Activated CD8-positive, alpha-beta memory T cell treated with anti-CD3 and anti-CD28 coated beads for 48 hours (primary cell): ENCODE measurements around the gene PTPN21.
"Not testable (repeated sequence)": the region's sequence is repeated elsewhere in the genome, so short reads cannot be mapped to it uniquely, and the experiment has no call there.

Source experiments
- DNase-seq, 3 experiments: peaks; one replicate each; pipeline ENCODE4 v3.0.0-alpha.2; 2020; ENCODE audit warnings: low read depth in 2 of 3, low spot score in 2 of 3

The PTPN21 gene

GRCh38 chr14:88552876-88553275 lies 1.9 kb downstream of the PTPN21 start:
- DNase-seq, result no peak

- DNase-seq, result no peak
These were observed 2.8 kb downstream of the PTPN21 start for GRCh38 chr14:88551980-88552431.

GRCh38 chr14:88551094-88551870 lies 3.5 kb downstream of the PTPN21 start:
- DNase-seq, result peak in 1 of 3 experiments; percentile 44

GRCh38 chr14:88550078-88550477 lies 4.7 kb downstream of the PTPN21 start:
- no peak for DNase-seq

GRCh38 chr14:88547386-88547780 lies 7.4 kb downstream of the PTPN21 start:
- no peak for DNase-seq

- DNase-seq, result no peak
These were observed 8.0 kb downstream of the PTPN21 start for GRCh38 chr14:88546621-88547385.

- no peak for DNase-seq
These were observed 9.6 kb downstream of the PTPN21 start for GRCh38 chr14:88545256-88545655.

- no peak for DNase-seq
These were observed 11.7 kb downstream of the PTPN21 start for GRCh38 chr14:88542857-88543795.

- DNase-seq, result no peak
These were observed 13.5 kb downstream of the PTPN21 start for GRCh38 chr14:88541324-88541723.

- DNase-seq, result no peak
These were observed 19.0 kb downstream of the PTPN21 start for GRCh38 chr14:88535813-88536212.

- no peak for DNase-seq
These were observed 19.7 kb downstream of the PTPN21 start for GRCh38 chr14:88535149-88535548.

GRCh38 chr14:88533064-88533602 lies 21.7 kb downstream of the PTPN21 start:
- no peak for DNase-seq

- not testable (repeated sequence) for DNase-seq
These were observed 24.9 kb downstream of the PTPN21 start for GRCh38 chr14:88529889-88530288.

GRCh38 chr14:88522393-88522792 lies 32.4 kb downstream of the PTPN21 start:
- DNase-seq, result no peak

GRCh38 chr14:88521818-88522217 lies 33.0 kb downstream of the PTPN21 start:
- DNase-seq, result no peak

- no peak for DNase-seq
These were observed 34.9 kb downstream of the PTPN21 start for GRCh38 chr14:88519907-88520306.

GRCh38 chr14:88518592-88519512 lies 36.0 kb downstream of the PTPN21 start:
- DNase-seq, result no peak

GRCh38 chr14:88516861-88517357 lies 37.9 kb downstream of the PTPN21 start:
- DNase-seq, result no peak

- DNase-seq, result no peak
These were observed 39.1 kb downstream of the PTPN21 start for GRCh38 chr14:88515499-88516221.
